GM23338 (cell line): ENCODE data around the gene NTN1.

ENCODE experiments used
- CTCF ChIP-seq, 2 experiments: fragments of 200-600 bp in 1 of 2; sonication (generic) in 1 of 2; conservative IDR thresholded peaks; 2 replicates each; pipeline versions ENCODE4 v1.5.1 to v1.6.1; 2016 to 2017; ENCODE audit warnings: antibody characterized with exemption in 2 of 2, low read depth in 2 of 2, mild to moderate bottlenecking in 2 of 2, moderate library complexity in 1 of 2
- ETS1 ChIP-seq: IDR thresholded peaks from 2 replicates; pipeline ENCODE4 v1.6.1; 2016; ENCODE audit warnings: antibody characterized with exemption
- EZH2 ChIP-seq: fragments of 200-600 bp; sonication (generic); IDR thresholded peaks from one replicate; pipeline ENCODE4 v1.8.0; 2017; ENCODE audit warnings: antibody characterized with exemption, mild to moderate bottlenecking, low read depth; ENCODE audit not compliant: unreplicated experiment
- EZH2phosphoT487 ChIP-seq: fragments of 200-600 bp; sonication (generic); IDR thresholded peaks from one replicate; pipeline ENCODE4 v1.8.1; 2018; ENCODE audit warnings: antibody characterized with exemption; ENCODE audit not compliant: unreplicated experiment
- POLR2AphosphoS5 ChIP-seq: IDR thresholded peaks from 2 replicates; pipeline ENCODE4 v1.6.1; 2016; ENCODE audit warnings: antibody characterized with exemption, low read depth
- REST ChIP-seq: IDR thresholded peaks from one replicate; pipeline ENCODE4 v1.6.1; 2018; ENCODE audit warnings: antibody characterized with exemption; ENCODE audit not compliant: unreplicated experiment
- STAT1 ChIP-seq: IDR thresholded peaks from one replicate; pipeline ENCODE4 v1.6.1; 2016; ENCODE audit warnings: antibody characterized with exemption; ENCODE audit not compliant: unreplicated experiment
- ZNF462 ChIP-seq: fragments of 250-450 bp; sonication (Bioruptor Pico); IDR thresholded peaks from 2 replicates; pipeline ENCODE4 v1.5.0; 2020; ENCODE audit warnings: mild to moderate bottlenecking, moderate library complexity

GRCh38 chr17:9001559-9001958 lies 19.8 kb upstream of the NTN1 start:
- TF ChIP-seq CTCF (conservative IDR thresholded peaks at IDR 0.05; ENCODE audit: low read depth in 2 of 2) (no peak), EZH2 (no peak), POLR2AphosphoS5 (no peak), REST (no peak), ZNF462 (CRISPR knock-in tag) (no peak), EZH2phosphoT487 (no peak), STAT1 (no peak), ETS1 (no peak)
